Left lung (tissue), 10 donors: ENCODE data around the gene ATXN1. TPM values are rescaled to one million over a fixed set of nuclear protein-coding genes. Genes with fewer than 3 reads are reported as not detected.

Source experiments
- ATAC-seq: fragments of 200-7000 bp; cut with Tn5 transposase; one replicate; pipeline ENCODE4 v1.9.1; 2020; ENCODE audit warnings: moderate library complexity
- DNase-seq, 4 donors: peaks; one replicate each; pipeline ENCODE4 v3.0.0-alpha.2; 2013 to 2020
- H3K27ac ChIP-seq, 2 donors: fragments of 200-600 bp; sonication (generic) in 1 of 2; one replicate each; pipeline versions ENCODE4 v1.5.0 to v1.8.0; 2020 to 2021
- H3K27me3 ChIP-seq, 2 donors: fragments of 200-600 bp; sonication (generic) in 1 of 2; one replicate each; pipeline versions ENCODE4 v1.5.0 to v1.8.0; 2020 to 2021
- H3K36me3 ChIP-seq, 2 donors: fragments of 200-600 bp; sonication (generic) in 1 of 2; one replicate each; pipeline versions ENCODE4 v1.5.0 to v1.8.0; 2020 to 2021
- H3K4me1 ChIP-seq, 2 donors: fragments of 200-600 bp; one replicate each; pipeline ENCODE4 v1.8.0; 2021
- H3K4me3 ChIP-seq, 2 donors: fragments of 200-600 bp; sonication (generic) in 1 of 2; one replicate each; pipeline versions ENCODE4 v1.5.0 to v1.8.0; 2020 to 2021; ENCODE audit warnings: mild to moderate bottlenecking in 1 of 2
- H3K9me3 ChIP-seq, 2 donors: fragments of 200-600 bp; sonication (generic) in 1 of 2; one replicate each; pipeline versions ENCODE4 v1.5.0 to v1.8.0; 2020 to 2021
- intact Hi-C, 2 donors: fragments of 100-400 bp; cut with DNase I; formaldehyde crosslinking; loops; one replicate each; pipeline versions ENCODE4 v1.11.2 to v1.14.2; 2022
- polyA plus RNA-seq, 6 donors: library from polyadenylated mRNA; unstranded; fragments of 120-200 nt; gene quantifications; one replicate each; pipeline ENCODE4 v1.2.1, GENCODE V29; 2013; ENCODE audit not compliant: insufficient read length in 6 of 6
- total RNA-seq, 2 donors: library from RNA; stranded (reverse); fragmentation: NEBNext Ultra II Directional; extraction: Animal tissue kit (Norgen Biotek cat#: 25700); gene quantifications; one replicate each; pipeline ENCODE4 v1.2.1, GENCODE V29; 2021
- TF ChIP-seq, protein P1 (sequence below), 2 donors: fragments of 200-600 bp; sonication (generic) in 1 of 2; IDR thresholded peaks; one replicate each; pipeline versions ENCODE4 v1.5.0 to v1.8.0; 2021; ENCODE audit warnings: antibody characterized with exemption in 2 of 2
- donor health status: DM: no; HTN: yes; CAD: no.
- donor health status: DM: no; HTN: no; CAD: no.

Gene ATXN1
- total and polyA plus RNA-seq, 8 donors = 23.3 to 67.4 (median 27.3) TPM

DNA sequence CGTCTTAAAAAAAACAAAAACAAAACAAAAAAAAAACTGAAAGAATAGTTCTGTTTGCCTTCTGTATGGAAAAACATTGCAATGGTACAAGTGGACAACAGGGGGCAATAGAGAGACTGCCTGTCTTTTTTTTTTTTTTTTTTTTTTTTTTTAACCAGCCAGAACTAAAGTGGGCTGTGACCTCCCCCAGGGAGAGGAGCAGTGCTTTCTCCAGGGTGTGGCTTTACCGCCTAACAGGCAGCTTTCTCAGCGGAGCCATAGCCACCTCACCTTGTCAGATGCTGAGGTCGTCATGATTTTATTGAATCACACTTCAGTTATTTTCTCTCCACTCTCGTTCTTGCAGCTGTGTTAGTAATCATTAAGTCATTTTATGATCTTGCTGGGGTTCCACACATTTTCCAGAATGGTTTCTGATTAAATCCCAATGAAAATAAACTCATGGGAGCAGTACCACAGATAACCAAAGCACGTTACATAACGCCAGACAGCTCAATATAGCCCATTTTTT is 444.5 kb downstream of the ATXN1 start:
- no peaks in the 10 kb centered on the region for H3K36me3 ChIP-seq
- intact Hi-C loops = no loop called here
- ATAC-seq = peak; percentile 17
- H3K27ac ChIP-seq = no peak overlapping the region
- peaks cover 24 to 34% of the 10 kb centered on the region in 2 donors for H3K4me1 ChIP-seq
- TF ChIP-seq, protein P1, sequence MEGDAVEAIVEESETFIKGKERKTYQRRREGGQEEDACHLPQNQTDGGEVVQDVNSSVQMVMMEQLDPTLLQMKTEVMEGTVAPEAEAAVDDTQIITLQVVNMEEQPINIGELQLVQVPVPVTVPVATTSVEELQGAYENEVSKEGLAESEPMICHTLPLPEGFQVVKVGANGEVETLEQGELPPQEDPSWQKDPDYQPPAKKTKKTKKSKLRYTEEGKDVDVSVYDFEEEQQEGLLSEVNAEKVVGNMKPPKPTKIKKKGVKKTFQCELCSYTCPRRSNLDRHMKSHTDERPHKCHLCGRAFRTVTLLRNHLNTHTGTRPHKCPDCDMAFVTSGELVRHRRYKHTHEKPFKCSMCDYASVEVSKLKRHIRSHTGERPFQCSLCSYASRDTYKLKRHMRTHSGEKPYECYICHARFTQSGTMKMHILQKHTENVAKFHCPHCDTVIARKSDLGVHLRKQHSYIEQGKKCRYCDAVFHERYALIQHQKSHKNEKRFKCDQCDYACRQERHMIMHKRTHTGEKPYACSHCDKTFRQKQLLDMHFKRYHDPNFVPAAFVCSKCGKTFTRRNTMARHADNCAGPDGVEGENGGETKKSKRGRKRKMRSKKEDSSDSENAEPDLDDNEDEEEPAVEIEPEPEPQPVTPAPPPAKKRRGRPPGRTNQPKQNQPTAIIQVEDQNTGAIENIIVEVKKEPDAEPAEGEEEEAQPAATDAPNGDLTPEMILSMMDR (IDR thresholded peaks at IDR 0.05) = peak; percentile 62 to 69
- no peaks in the 10 kb centered on the region for H3K9me3 ChIP-seq
- no peak for DNase-seq
- no peaks in the 10 kb centered on the region for H3K27me3 ChIP-seq
- H3K4me3 ChIP-seq = no peak overlapping the region

DNA sequence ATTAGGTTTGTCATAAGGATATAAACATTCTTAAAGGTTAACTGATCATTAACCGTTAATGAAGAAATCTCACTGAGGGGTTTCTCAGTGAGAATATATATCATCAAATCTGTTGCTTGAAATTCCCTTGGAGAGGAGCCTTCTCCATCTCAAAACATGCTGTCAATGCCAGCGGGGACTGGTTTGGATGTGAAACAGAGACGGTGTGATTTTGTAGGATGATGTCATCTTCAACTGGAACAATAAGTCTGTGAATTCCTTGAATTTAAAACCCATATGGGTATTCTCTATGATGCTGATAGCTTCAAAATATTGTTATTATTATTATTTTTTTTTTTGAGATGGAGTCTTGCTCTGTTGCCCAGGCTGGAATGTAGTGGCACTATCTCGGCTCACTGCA is 447.0 kb downstream of the ATXN1 start:
- intact Hi-C loops = no loop called here

DNA sequence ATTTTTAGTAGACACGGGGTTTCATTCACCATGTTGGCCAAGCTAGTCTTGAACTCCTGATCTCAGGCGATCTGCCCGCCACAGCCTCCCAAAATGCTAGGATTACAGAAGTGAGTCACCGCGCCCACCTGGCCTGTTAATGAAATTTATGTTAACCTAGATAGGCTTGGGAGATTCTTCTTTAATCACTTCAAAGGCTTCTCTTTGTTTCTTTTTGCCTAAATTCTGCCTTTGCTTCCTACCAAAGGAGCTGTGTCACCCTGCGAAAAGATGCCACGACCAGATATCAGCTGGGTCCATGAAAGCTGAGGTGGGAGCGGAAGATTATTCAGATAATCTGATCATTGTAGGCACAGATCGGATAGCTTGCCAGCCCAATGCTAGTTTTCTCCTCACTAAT is 447.5 kb downstream of the ATXN1 start:
- Histone ChIP-seq H3K4me1 (peaks cover 2 to 4% of the 10 kb centered on the region in 2 donors), H3K9me3 (no peaks in the 10 kb centered on the region), H3K27me3 (no peaks in the 10 kb centered on the region), H3K27ac (no peak overlapping the region), H3K36me3 (peaks cover 0 to 4% of the 10 kb centered on the region in 2 donors), H3K4me3 (no peak overlapping the region)
- ATAC-seq = no peak
- no peak for DNase-seq
- TF ChIP-seq, protein P1 (IDR thresholded peaks at IDR 0.05) = no peak
- intact Hi-C loops = no loop called here

More for the DNA sequence above, 447.0 kb downstream of the ATXN1 start:
- H3K9me3 ChIP-seq = no peaks in the 10 kb centered on the region
- no peak overlapping the region for H3K27ac ChIP-seq
- ATAC-seq (no peak), DNase-seq (no peak)
- peaks cover 6 to 9% of the 10 kb centered on the region in 2 donors for H3K4me1 ChIP-seq
- H3K27me3 ChIP-seq = no peaks in the 10 kb centered on the region
- no peak overlapping the region for H3K4me3 ChIP-seq
- peaks cover 0 to 2% of the 10 kb centered on the region in 2 donors for H3K36me3 ChIP-seq
- TF ChIP-seq, protein P1 (IDR thresholded peaks at IDR 0.05) = no peak

DNA sequence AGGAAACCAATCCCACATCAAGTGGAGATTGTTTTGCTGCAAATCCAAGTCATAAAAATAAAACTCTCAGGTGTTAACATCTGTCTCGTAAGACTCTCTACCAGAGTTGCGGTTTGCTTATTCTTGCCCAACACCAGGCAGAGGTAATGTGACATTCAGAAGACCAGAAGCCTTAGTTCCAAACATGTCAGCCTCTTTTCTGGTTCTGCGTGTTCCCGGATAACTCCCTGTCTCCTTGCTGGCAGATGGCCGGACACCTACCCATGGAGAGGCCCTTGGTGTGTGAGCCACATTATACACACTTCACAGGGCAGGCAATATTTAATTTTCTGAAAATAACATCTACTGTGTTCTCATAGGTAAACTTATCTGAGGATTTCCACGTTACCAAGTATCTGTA is 449.5 kb downstream of the ATXN1 start:
- ATAC-seq (no peak), DNase-seq (no peak)
- intact Hi-C loops = no loop called here
- Histone ChIP-seq H3K4me1 (no peaks in the 10 kb centered on the region), H3K27ac (no peak overlapping the region), H3K9me3 (no peaks in the 10 kb centered on the region), H3K4me3 (no peak overlapping the region), H3K36me3 (peaks cover 0 to 8% of the 10 kb centered on the region in 2 donors), H3K27me3 (no peaks in the 10 kb centered on the region)
- TF ChIP-seq, protein P1 (IDR thresholded peaks at IDR 0.05) = no peak

DNA sequence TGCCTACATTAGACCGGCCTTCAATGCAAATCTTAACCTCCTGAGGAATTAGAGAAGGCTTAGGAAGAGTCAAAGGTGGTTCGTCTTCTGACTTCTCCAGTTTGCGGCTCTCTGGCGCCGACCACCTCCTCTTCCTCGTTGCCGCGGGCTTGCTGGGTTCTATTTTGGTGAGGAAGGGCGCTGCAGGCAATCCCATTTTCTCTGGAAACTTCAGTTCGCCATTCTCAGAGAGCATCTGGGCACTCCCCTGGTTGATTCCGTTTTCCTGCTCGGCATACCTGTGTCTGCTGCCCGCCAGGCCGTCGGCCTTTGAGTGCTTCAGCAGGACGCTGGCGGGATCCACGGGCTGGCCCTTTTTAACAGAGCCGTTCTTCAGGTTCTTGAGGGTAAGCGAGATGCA is 454.9 kb downstream of the ATXN1 start:
- H3K27ac ChIP-seq = no peak overlapping the region
- H3K4me3 ChIP-seq = no peak overlapping the region
- intact Hi-C loops = no loop called here
- DNase-seq (no peak), ATAC-seq (no peak)
- H3K9me3 ChIP-seq = no peaks in the 10 kb centered on the region
- TF ChIP-seq, protein P1 (IDR thresholded peaks at IDR 0.05) = no peak
- H3K36me3 ChIP-seq = peaks cover 0 to 35% of the 10 kb centered on the region in 2 donors
- no peaks in the 10 kb centered on the region for H3K4me1 ChIP-seq
- H3K27me3 ChIP-seq = no peaks in the 10 kb centered on the region
